PC-3 (cell line): Measurements from ENCODE around the gene WDFY3.

Source experiments
- EZH2 ChIP-seq: fragments of 300-600 bp; sonication (generic); IDR thresholded peaks from one replicate; pipeline ENCODE4 v1.6.1; 2017; ENCODE audit warnings: antibody characterized with exemption, mild to moderate bottlenecking, low read length; ENCODE audit not compliant: unreplicated experiment
- EZH2phosphoT487 ChIP-seq: fragments of 300-600 bp; sonication (generic); IDR thresholded peaks from 2 replicates; pipeline ENCODE4 v1.6.1; 2018; ENCODE audit warnings: mild to moderate bottlenecking, antibody characterized with exemption, low read length, borderline replicate concordance
- TF ChIP-seq, protein P1 (sequence below): fragments of 300-600 bp; sonication (generic); conservative IDR thresholded peaks from 2 replicates; pipeline ENCODE4 v1.5.1; 2017; ENCODE audit warnings: antibody characterized with exemption, low read depth, mild to moderate bottlenecking, low read length

DNA sequence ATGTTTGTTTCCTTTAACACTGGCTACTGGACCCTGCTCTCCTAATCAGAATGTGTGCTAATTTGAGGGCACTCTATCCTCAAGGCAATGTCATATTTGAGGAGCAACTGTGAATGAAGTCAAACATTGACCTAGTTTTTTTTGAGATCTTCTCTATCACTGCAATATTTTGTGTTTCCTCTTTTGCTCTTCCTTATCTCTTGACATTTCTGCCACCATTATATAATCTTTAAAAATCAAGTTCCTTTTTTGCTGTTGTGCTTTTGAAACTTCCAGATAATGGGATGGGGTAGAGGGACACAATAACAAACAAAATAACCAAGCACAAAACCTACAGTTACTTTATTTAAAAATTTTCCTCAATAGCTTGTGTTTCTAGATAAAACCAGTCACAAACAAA lies 7.4 kb upstream of the WDFY3 start:
- TF ChIP-seq, protein P1, sequence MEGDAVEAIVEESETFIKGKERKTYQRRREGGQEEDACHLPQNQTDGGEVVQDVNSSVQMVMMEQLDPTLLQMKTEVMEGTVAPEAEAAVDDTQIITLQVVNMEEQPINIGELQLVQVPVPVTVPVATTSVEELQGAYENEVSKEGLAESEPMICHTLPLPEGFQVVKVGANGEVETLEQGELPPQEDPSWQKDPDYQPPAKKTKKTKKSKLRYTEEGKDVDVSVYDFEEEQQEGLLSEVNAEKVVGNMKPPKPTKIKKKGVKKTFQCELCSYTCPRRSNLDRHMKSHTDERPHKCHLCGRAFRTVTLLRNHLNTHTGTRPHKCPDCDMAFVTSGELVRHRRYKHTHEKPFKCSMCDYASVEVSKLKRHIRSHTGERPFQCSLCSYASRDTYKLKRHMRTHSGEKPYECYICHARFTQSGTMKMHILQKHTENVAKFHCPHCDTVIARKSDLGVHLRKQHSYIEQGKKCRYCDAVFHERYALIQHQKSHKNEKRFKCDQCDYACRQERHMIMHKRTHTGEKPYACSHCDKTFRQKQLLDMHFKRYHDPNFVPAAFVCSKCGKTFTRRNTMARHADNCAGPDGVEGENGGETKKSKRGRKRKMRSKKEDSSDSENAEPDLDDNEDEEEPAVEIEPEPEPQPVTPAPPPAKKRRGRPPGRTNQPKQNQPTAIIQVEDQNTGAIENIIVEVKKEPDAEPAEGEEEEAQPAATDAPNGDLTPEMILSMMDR: no peak
- no peak for TF ChIP-seq EZH2
- TF ChIP-seq EZH2phosphoT487: no peak
